Left lung (tissue), 10 donors: ENCODE data around the gene DHX58. TPM values are rescaled to one million over a fixed set of nuclear protein-coding genes. Genes with fewer than 3 reads are reported as not detected.

ENCODE experiments used
- ATAC-seq: fragments of 200-7000 bp; cut with Tn5 transposase; one replicate; pipeline ENCODE4 v1.9.1; 2020; ENCODE audit warnings: moderate library complexity
- DNase-seq, 4 donors: peaks; one replicate each; pipeline ENCODE4 v3.0.0-alpha.2; 2013 to 2020
- H3K27ac ChIP-seq, 2 donors: fragments of 200-600 bp; sonication (generic) in 1 of 2; one replicate each; pipeline versions ENCODE4 v1.5.0 to v1.8.0; 2020 to 2021
- H3K27me3 ChIP-seq, 2 donors: fragments of 200-600 bp; sonication (generic) in 1 of 2; one replicate each; pipeline versions ENCODE4 v1.5.0 to v1.8.0; 2020 to 2021
- H3K36me3 ChIP-seq, 2 donors: fragments of 200-600 bp; sonication (generic) in 1 of 2; one replicate each; pipeline versions ENCODE4 v1.5.0 to v1.8.0; 2020 to 2021
- H3K4me1 ChIP-seq, 2 donors: fragments of 200-600 bp; one replicate each; pipeline ENCODE4 v1.8.0; 2021
- H3K4me3 ChIP-seq, 2 donors: fragments of 200-600 bp; sonication (generic) in 1 of 2; one replicate each; pipeline versions ENCODE4 v1.5.0 to v1.8.0; 2020 to 2021; ENCODE audit warnings: mild to moderate bottlenecking in 1 of 2
- H3K9me3 ChIP-seq, 2 donors: fragments of 200-600 bp; sonication (generic) in 1 of 2; one replicate each; pipeline versions ENCODE4 v1.5.0 to v1.8.0; 2020 to 2021
- CTCF ChIP-seq, 2 donors: fragments of 200-600 bp; sonication (generic) in 1 of 2; IDR thresholded peaks; one replicate each; pipeline versions ENCODE4 v1.5.0 to v1.8.0; 2021; ENCODE audit warnings: antibody characterized with exemption in 2 of 2
- intact Hi-C, 2 donors: fragments of 100-400 bp; cut with DNase I; formaldehyde crosslinking; loops; one replicate each; pipeline versions ENCODE4 v1.11.2 to v1.14.2; 2022
- polyA plus RNA-seq, 6 donors: library from polyadenylated mRNA; unstranded; fragments of 120-200 nt; gene quantifications; one replicate each; pipeline ENCODE4 v1.2.1, GENCODE V29; 2013; ENCODE audit not compliant: insufficient read length in 6 of 6
- total RNA-seq, 2 donors: library from RNA; stranded (reverse); fragmentation: NEBNext Ultra II Directional; extraction: Animal tissue kit (Norgen Biotek cat#: 25700); gene quantifications; one replicate each; pipeline ENCODE4 v1.2.1, GENCODE V29; 2021
- donor health status: DM: no; HTN: yes; CAD: no.
- donor health status: DM: no; HTN: no; CAD: no.

DHX58 gene
- total and polyA plus RNA-seq, 8 donors, result 15.4 to 22.4 (median 19.9) TPM

- no peak for TF ChIP-seq CTCF (IDR thresholded peaks at IDR 0.05)
- Histone ChIP-seq H3K36me3 (no peaks in the 10 kb centered on the region), H3K27ac (no peak overlapping the region), H3K4me1 (peaks cover 0 to 1% of the 10 kb centered on the region in 2 donors), H3K9me3 (no peaks in the 10 kb centered on the region), H3K4me3 (no peak overlapping the region), H3K27me3 (peaks cover 0 to 25% of the 10 kb centered on the region in 2 donors)
- DNase-seq (no peak), ATAC-seq (no peak)
- intact Hi-C loops, result no loop called here
Measured at GRCh38 chr17:42056635-42057034, 55.9 kb downstream of the DHX58 start.

DNA sequence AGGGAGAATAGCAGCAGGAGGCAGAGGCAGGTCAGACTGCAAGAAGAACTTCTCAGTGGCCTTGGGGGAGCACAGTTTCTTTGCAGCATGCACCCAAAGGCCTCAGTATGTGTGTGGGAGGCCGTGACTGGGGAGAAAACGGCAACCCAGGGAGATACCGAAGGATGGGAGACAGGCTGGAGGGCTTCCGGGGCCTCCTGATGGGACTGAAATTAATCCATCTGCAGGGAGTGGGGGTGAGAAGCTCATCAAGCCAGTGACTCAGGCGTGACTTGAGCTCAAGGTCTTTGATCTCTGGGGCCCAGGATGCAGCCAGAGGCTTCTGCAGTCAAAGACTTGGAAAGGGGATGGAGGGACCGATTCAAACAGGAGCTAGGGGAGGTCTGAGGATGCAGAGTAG, 57.0 kb downstream of the DHX58 start:
- ATAC-seq (no peak), DNase-seq (no peak)
- Histone ChIP-seq H3K36me3 (no peaks in the 10 kb centered on the region), H3K27ac (no peak overlapping the region), H3K4me3 (no peak overlapping the region), H3K4me1 (peaks cover 0 to 13% of the 10 kb centered on the region in 2 donors), H3K27me3 (peaks cover 0 to 33% of the 10 kb centered on the region in 2 donors), H3K9me3 (no peaks in the 10 kb centered on the region)
- TF ChIP-seq CTCF (IDR thresholded peaks at IDR 0.05), result no peak
- intact Hi-C loops, result no loop called here

- H3K4me3 ChIP-seq, result no peak overlapping the region
- ATAC-seq, result no peak
- intact Hi-C loops, result no loop called here
Measured at GRCh38 chr17:42055027-42055426, 57.5 kb downstream of the DHX58 start.

DNA sequence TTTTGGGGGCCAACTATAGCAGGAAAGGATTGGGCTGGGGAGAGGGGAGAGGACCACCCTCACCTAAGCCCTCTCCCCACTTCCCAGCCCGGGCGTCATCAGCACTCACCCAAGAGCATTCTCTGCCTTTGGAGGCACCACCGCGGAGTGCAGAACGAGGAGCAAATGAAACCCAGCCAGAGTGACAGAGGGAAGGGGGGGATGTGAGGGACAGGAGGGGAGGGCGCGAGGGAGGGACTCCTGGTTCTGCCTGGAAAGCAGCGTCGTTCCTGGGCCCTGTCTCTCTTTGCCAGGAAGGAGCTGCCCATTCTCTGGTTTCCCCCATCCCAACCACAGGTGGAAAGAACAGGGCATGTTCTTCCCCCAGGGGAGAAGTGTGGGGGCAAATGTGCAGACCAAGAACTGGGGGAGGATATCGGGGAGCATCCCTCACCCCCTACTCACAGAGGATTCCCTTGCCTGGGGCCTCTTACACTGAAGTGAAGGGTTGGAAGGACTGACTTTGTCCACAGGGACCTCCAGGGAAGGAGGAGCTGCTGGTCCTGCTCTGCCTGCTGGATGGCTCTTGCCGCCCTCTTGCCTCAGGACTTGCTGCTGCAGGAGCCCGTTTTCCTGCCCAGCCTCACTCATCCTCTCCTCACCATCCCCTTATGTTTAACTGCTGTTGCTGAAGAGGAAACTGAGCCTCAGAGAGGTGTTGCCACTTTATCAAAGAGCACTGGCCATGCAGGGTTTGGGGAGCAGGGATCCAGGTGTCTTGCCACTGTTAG, 58.6 kb downstream of the DHX58 start:
- no peak overlapping the region for H3K27ac ChIP-seq
- no peaks in the 10 kb centered on the region for H3K9me3 ChIP-seq
- intact Hi-C loops, result no loop called here
- ATAC-seq (no peak), DNase-seq (no peak)
- H3K27me3 ChIP-seq, result peaks cover 0 to 37% of the 10 kb centered on the region in 2 donors
- peaks cover 0 to 21% of the 10 kb centered on the region in 2 donors for H3K4me1 ChIP-seq
- H3K36me3 ChIP-seq, result no peaks in the 10 kb centered on the region
- H3K4me3 ChIP-seq, result no peak overlapping the region
- no peak for TF ChIP-seq CTCF (IDR thresholded peaks at IDR 0.05)

More at GRCh38 chr17:42055027-42055426, 57.5 kb downstream of the DHX58 start:
- Histone ChIP-seq H3K9me3 (no peaks in the 10 kb centered on the region), H3K27me3 (peaks cover 0 to 36% of the 10 kb centered on the region in 2 donors), H3K27ac (no peak overlapping the region), H3K36me3 (no peaks in the 10 kb centered on the region), H3K4me1 (peaks cover 0 to 17% of the 10 kb centered on the region in 2 donors)
- TF ChIP-seq CTCF (IDR thresholded peaks at IDR 0.05), result no peak
- DNase-seq, result no peak

GRCh38 chr17:42052346-42052877, 60.1 kb downstream of the DHX58 start:
- H3K27me3 ChIP-seq, result peaks cover 0 to 37% of the 10 kb centered on the region in 2 donors
- intact Hi-C loops, result no loop called here
- H3K36me3 ChIP-seq, result no peaks in the 10 kb centered on the region
- H3K4me1 ChIP-seq, result peaks cover 0 to 21% of the 10 kb centered on the region in 2 donors
- DNase-seq, result no peak
- TF ChIP-seq CTCF (IDR thresholded peaks at IDR 0.05), result no peak
- H3K27ac ChIP-seq, result no peak overlapping the region
- H3K9me3 ChIP-seq, result no peaks in the 10 kb centered on the region
- ATAC-seq, result no peak
- no peak overlapping the region for H3K4me3 ChIP-seq
